Stimulated activated CD8-positive, alpha-beta memory T cell treated with anti-CD3 and anti-CD28 coated beads, Interleukin-15, amount 100 ng/mL, for 24 hours (primary cell): ENCODE results near the gene PHKB.
"Not testable (repeated sequence)": the region's sequence is repeated elsewhere in the genome, so short reads cannot be mapped to it uniquely, and the experiment has no call there.

Experiments used
- DNase-seq: peaks from one replicate; pipeline ENCODE4 v3.0.0-alpha.2; 2020; ENCODE audit warnings: low read depth

PHKB gene

GRCh38 chr16:47625115-47625567, 164.0 kb downstream of the PHKB start:
- DNase-seq: no peak

- no peak for DNase-seq
These were observed 165.1 kb downstream of the PHKB start for GRCh38 chr16:47626246-47626645.

GRCh38 chr16:47627085-47627639, 166.0 kb downstream of the PHKB start:
- no peak for DNase-seq

GRCh38 chr16:47627721-47628120, 166.6 kb downstream of the PHKB start:
- DNase-seq: no peak

GRCh38 chr16:47631131-47631530, 170.0 kb downstream of the PHKB start:
- DNase-seq: no peak

GRCh38 chr16:47634126-47634525, 173.0 kb downstream of the PHKB start:
- no peak for DNase-seq

- DNase-seq: no peak
These were observed 173.6 kb downstream of the PHKB start for GRCh38 chr16:47634727-47635126.

GRCh38 chr16:47636501-47637099, 175.5 kb downstream of the PHKB start:
- no peak for DNase-seq

GRCh38 chr16:47638175-47638574, 177.0 kb downstream of the PHKB start:
- DNase-seq: no peak

- no peak for DNase-seq
These were observed 179.5 kb downstream of the PHKB start for GRCh38 chr16:47640661-47641060.

GRCh38 chr16:47643323-47644000, 182.3 kb downstream of the PHKB start:
- no peak for DNase-seq

GRCh38 chr16:47644166-47644565, 183.0 kb downstream of the PHKB start:
- no peak for DNase-seq

GRCh38 chr16:47644661-47645060, 183.5 kb downstream of the PHKB start:
- no peak for DNase-seq

- no peak for DNase-seq
These were observed 185.8 kb downstream of the PHKB start for GRCh38 chr16:47646914-47647313.

- no peak for DNase-seq
These were observed 195.9 kb downstream of the PHKB start for GRCh38 chr16:47657032-47657431.

GRCh38 chr16:47657977-47658376, 196.8 kb downstream of the PHKB start:
- no peak for DNase-seq

- no peak for DNase-seq
These were observed 199.4 kb downstream of the PHKB start for GRCh38 chr16:47660540-47660939.

- no peak for DNase-seq
These were observed 203.7 kb downstream of the PHKB start for GRCh38 chr16:47664653-47665325.

GRCh38 chr16:47666434-47666833, 205.3 kb downstream of the PHKB start:
- no peak for DNase-seq

- DNase-seq: no peak
These were observed 206.8 kb downstream of the PHKB start for GRCh38 chr16:47667956-47668355.

GRCh38 chr16:47672475-47672874, 211.3 kb downstream of the PHKB start:
- DNase-seq: no peak

- no peak for DNase-seq
These were observed 215.6 kb downstream of the PHKB start for GRCh38 chr16:47676635-47677177.

GRCh38 chr16:47681571-47681970, 220.4 kb downstream of the PHKB start:
- DNase-seq: not testable (repeated sequence)
